A673 (cell line): Measurements from ENCODE around the gene TPO.

ENCODE experiments used
- CTCF ChIP-seq: fragments of 300-800, 200-600 bp; sonication (generic); conservative IDR thresholded peaks from 2 replicates; pipeline ENCODE4 v1.5.1; 2017; ENCODE audit warnings: low read depth, mild to moderate bottlenecking, antibody characterized with exemption, low read length, moderate library complexity, mixed read lengths
- EZH2 ChIP-seq: fragments of 200-600 bp; sonication (generic); IDR thresholded peaks from 2 replicates; pipeline ENCODE4 v1.6.1; 2017; ENCODE audit warnings: borderline replicate concordance, low read depth, mild to moderate bottlenecking, mixed read lengths, antibody characterized with exemption, low read length; ENCODE audit not compliant: poor library complexity, severe bottlenecking

DNA sequence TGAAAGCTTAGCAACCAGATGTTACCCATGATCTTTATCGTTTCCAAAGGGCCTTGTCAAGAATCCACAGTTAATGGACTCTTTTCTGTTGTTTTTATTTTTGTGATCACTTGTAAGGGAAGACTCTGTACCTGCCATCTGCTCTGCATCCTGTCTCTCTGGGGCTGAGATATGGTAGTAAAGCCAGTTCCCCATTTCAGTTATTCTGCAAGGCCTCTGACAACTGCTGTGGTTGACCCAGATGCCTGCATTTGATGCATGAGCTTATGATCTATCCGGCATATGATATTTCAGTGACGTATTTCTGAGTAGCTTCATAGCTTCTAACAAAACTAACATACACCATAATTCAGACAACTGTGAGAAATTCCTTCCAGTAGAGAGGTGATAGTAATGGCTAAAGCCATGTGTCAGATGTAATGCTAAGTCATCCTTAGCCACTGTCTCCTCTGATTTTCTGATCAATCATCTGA is 105.1 kb downstream of the TPO start:
- TF ChIP-seq CTCF: no peak
- TF ChIP-seq EZH2: no peak
